HepG2 (cell line): ENCODE results near the gene IRX4. TPM values are rescaled to one million over a fixed set of nuclear protein-coding genes. Genes with fewer than 3 reads are reported as not detected.

Experiments
- ATAC-seq: fragments of 200-7000 bp; cut with Tn5 transposase; 3 replicates; pipeline ENCODE4 v1.9.1; 2020; ENCODE audit warnings: mild to moderate bottlenecking, moderate library complexity
- BruUV-seq: library from RNA; stranded (reverse); fragments of 400-500 nt; replicated peaks from 2 replicates; lab custom pipeline; 2021; lab: Mats Ljungman, UMichigan
- CTCF ChIA-PET: fragments of 300-600 bp; formaldehyde crosslinking; extraction: SDS; loops from one replicate; lab custom pipeline; 2021; ENCODE audit warnings: low total read pairs, inconsistent platforms, low intra/inter-chr PET ratio; lab: Yijun Ruan, JAX
- POLR2A ChIA-PET: fragments of 350-600 bp; sonication (Branson Sonifier 250); formaldehyde crosslinking; loops from one replicate; lab custom pipeline; 2020; ENCODE audit warnings: antibody characterized with exemption, inconsistent platforms; lab: Yijun Ruan, JAX
- DNase-seq: peaks from one replicate; pipeline ENCODE4 v3.0.0-alpha.2; 2015; ENCODE audit warnings: low spot score
- FAIRE-seq: peaks from 3 replicates; lab custom pipeline; 2011; peaks lifted over from hg19 to GRCh38; lab: Jason Lieb, UNC
- H2AFZ ChIP-seq: one replicate; pipeline ENCODE4 v1.6.1; 2011; ENCODE audit warnings: low read length, inconsistent platforms
- H3K27ac ChIP-seq: fragments of 300-600 bp; 3 replicates; pipeline ENCODE4 v1.8.0; 2011; ENCODE audit warnings: mixed run types, mild to moderate bottlenecking, mixed read lengths, low read length, inconsistent platforms; ENCODE audit not compliant: insufficient read depth; ENCODE audit errors: extremely low read length
- H3K27me3 ChIP-seq, 2 experiments: fragments of 200-600 bp in 1 of 2; 2 replicates in 1 of 2; 3 replicates in 1 of 2; pipeline versions ENCODE4 v1.6.0 to v1.8.0; 2011; ENCODE audit warnings: low read length in 2 of 2, mild to moderate bottlenecking in 2 of 2, moderate library complexity in 2 of 2, inconsistent platforms in 1 of 2; ENCODE audit not compliant: insufficient read depth in 2 of 2, control insufficient read depth in 1 of 2
- H3K36me3 ChIP-seq, 2 experiments: fragments of 200-600 bp in 1 of 2; replicated peaks in 1 of 2; 2 replicates in 1 of 2; 3 replicates in 1 of 2; pipeline versions ENCODE4 v1.5.1 to v1.8.0; 2011; ENCODE audit warnings: low read length in 2 of 2, inconsistent platforms in 1 of 2; ENCODE audit not compliant: insufficient read depth in 2 of 2, control insufficient read depth in 1 of 2
- H3K4me1 ChIP-seq: 2 replicates; pipeline ENCODE4 v1.5.1; 2012; ENCODE audit warnings: low read length, inconsistent platforms; ENCODE audit not compliant: insufficient read depth
- H3K4me2 ChIP-seq: 2 replicates; pipeline ENCODE4 v1.6.0; 2011; ENCODE audit warnings: low read depth, low read length, inconsistent platforms
- H3K4me3 ChIP-seq, 3 experiments: fragments of 200-600 bp in 1 of 3; sonication (generic), shearing (Covaris generic) in 1 of 3; replicated peaks in 1 of 3; 2 replicates each; pipeline ENCODE4 v1.5.1; 2011 to 2016; ENCODE audit warnings: low read length in 3 of 3, inconsistent platforms in 2 of 3, low read depth in 2 of 3, mild to moderate bottlenecking in 2 of 3, control low read depth in 1 of 3, mixed read lengths in 1 of 3; ENCODE audit not compliant: insufficient read depth in 1 of 3
- H3K79me2 ChIP-seq: one replicate; pipeline ENCODE4 v1.6.1; 2011; ENCODE audit warnings: low read length, inconsistent platforms; ENCODE audit not compliant: insufficient read depth
- H3K9ac ChIP-seq: 2 replicates; pipeline ENCODE4 v1.6.0; 2011; ENCODE audit warnings: mild to moderate bottlenecking, low read depth, low read length, inconsistent platforms; ENCODE audit not compliant: insufficient read depth
- H3K9me3 ChIP-seq: 2 replicates; pipeline ENCODE4 v1.5.1; 2012; ENCODE audit warnings: mild to moderate bottlenecking, low read length
- H4K20me1 ChIP-seq: 2 replicates; pipeline ENCODE4 v1.6.0; 2011; ENCODE audit warnings: inconsistent platforms, mild to moderate bottlenecking, low read length, moderate library complexity; ENCODE audit not compliant: insufficient read depth
- ATF3 ChIP-seq: sonication (generic); formaldehyde crosslinking; IDR thresholded peaks from 2 replicates; pipeline ENCODE4 v1.4.0; 2020; ENCODE audit warnings: missing genetic modification reagents
- BCL6 ChIP-seq: IDR thresholded peaks from 2 replicates; pipeline ENCODE4 v1.6.1; 2016; ENCODE audit warnings: missing genetic modification reagents, missing compliant biosample characterization
- CCAR2 ChIP-seq: fragments of 200-400 bp; formaldehyde crosslinking; optimal IDR thresholded peaks from 2 replicates; pipeline ENCODE3; 2018; ENCODE audit warnings: low read depth, mild to moderate bottlenecking, low read length, moderate library complexity
- HOMEZ ChIP-seq: IDR thresholded peaks from 2 replicates; pipeline ENCODE4 v1.6.1; 2016; ENCODE audit warnings: low read depth
- MBNL3 ChIP-seq: fragments of 250-450 bp; sonication (Bioruptor Pico); conservative IDR thresholded peaks from 2 replicates; pipeline ENCODE4 v1.8.0; 2022; ENCODE audit warnings: mild to moderate bottlenecking, inconsistent platforms
- SNAPC5 ChIP-seq: sonication (generic); formaldehyde crosslinking; IDR thresholded peaks from 2 replicates; pipeline ENCODE4 v1.8.1; 2023; ENCODE audit warnings: mild to moderate bottlenecking, missing genetic modification reagents, borderline replicate concordance
- ZBTB20 ChIP-seq: sonication (generic); formaldehyde crosslinking; IDR thresholded peaks from 2 replicates; pipeline ENCODE4 v1.8.1; 2023; ENCODE audit warnings: missing genetic modification reagents, low read depth, mild to moderate bottlenecking, borderline replicate concordance
- WGBS: methylation state at CpG from one replicate; pipeline ENCODE4 v1.1.6; 2017; ENCODE audit warnings: low lambda C conversion rate; 5-methylcytosine and 5-hydroxymethylcytosine counted together
- in situ Hi-C: cut with HindIII; loops from 2 replicates; pipeline ENCODE4 v1.10.0; 2017; ENCODE audit warnings: low pct_unique_long_range_greater_than_20kb; ENCODE audit not compliant: extremely low pct_ligation_motif_present
- intact Hi-C: fragments of 100-400 bp; cut with micrococcal nuclease; formaldehyde crosslinking; loops from one replicate; pipeline ENCODE4 v1.10.0; 2022; ENCODE audit not compliant: unreplicated experiment
- polyA plus RNA-seq, 8 experiments: library from polyadenylated mRNA; depleted of rRNA in 3 of 8; stranded (reverse) in 7 of 8; unstranded in 1 of 8; fragments of >200 nt; fragmentation: Illumina TruSeq in 4 of 8; extraction: Trizol in 4 of 8; gene quantifications; 2 replicates each; pipeline versions ENCODE4 v1.2.1 to v1.2.3, GENCODE V29; 2011 to 2016; ENCODE audit warnings: low read depth in 4 of 8, missing spikeins in 1 of 8, mixed read lengths in 1 of 8; ENCODE audit not compliant: insufficient read depth in 1 of 8
- total RNA-seq, 5 experiments: library from RNA; depleted of rRNA; stranded (reverse); fragments of >200 nt; fragmentation: Illumina TruSeq; extraction: Trizol; gene quantifications; 2 replicates each; pipeline ENCODE4 v1.2.3, GENCODE V29; 2016; ENCODE audit warnings: low read depth in 1 of 5

IRX4 gene
- total and polyA plus RNA-seq, 2 of the 13 experiments (the other 11 are each of a cell fraction or from before 2014, with no cell fraction given) = not detected

- no peaks in the 10 kb centered on the region for H3K79me2 ChIP-seq
- H2AFZ ChIP-seq = no peak overlapping the region
- no peak overlapping the region for H3K4me3 ChIP-seq
- no peak for FAIRE-seq
- CTCF ChIA-PET = no interaction called here
- in situ Hi-C loops = no loop called here
- no peak overlapping the region for H3K4me2 ChIP-seq
- POLR2A ChIA-PET = no interaction called here
- no peak overlapping the region for H3K27ac ChIP-seq
- H3K9ac ChIP-seq = no peak overlapping the region
- no TSS peak for BruUV-seq
- no peaks in the 10 kb centered on the region for H3K4me1 ChIP-seq
- H4K20me1 ChIP-seq = no peaks in the 10 kb centered on the region
- ATAC-seq = no peak
- DNase-seq = no peak
- peaks cover 6 to 53% of the 10 kb centered on the region in 2 experiments; a peak in 4 of 5 replicates for H3K27me3 ChIP-seq
- intact Hi-C loops = no loop called here
- H3K9me3 ChIP-seq = no peaks in the 10 kb centered on the region
- H3K36me3 ChIP-seq = no peaks in the 10 kb centered on the region
- WGBS = 43% methylated on average over 29 of the region's 46 CpGs
- TF ChIP-seq HOMEZ (no peak), ATF3 (CRISPR knock-in tag) (no peak), SNAPC5 (CRISPR knock-in tag) (no peak), ZBTB20 (CRISPR knock-in tag) (no peak), BCL6 (no peak), CCAR2 (no peak), MBNL3 (no peak)
Observed at GRCh38 chr5:1877103-1878049, 5.3 kb downstream of the IRX4 start.
